ENCODE data around the gene AFF4. TPM values are rescaled to one million over a fixed set of nuclear protein-coding genes. Genes with fewer than 3 reads are reported as not detected.

The AFF4 gene
- total RNA-seq, 4 donors from 2014 or later, result 55.0 to 87.6 (median 75.3) TPM

DNA sequence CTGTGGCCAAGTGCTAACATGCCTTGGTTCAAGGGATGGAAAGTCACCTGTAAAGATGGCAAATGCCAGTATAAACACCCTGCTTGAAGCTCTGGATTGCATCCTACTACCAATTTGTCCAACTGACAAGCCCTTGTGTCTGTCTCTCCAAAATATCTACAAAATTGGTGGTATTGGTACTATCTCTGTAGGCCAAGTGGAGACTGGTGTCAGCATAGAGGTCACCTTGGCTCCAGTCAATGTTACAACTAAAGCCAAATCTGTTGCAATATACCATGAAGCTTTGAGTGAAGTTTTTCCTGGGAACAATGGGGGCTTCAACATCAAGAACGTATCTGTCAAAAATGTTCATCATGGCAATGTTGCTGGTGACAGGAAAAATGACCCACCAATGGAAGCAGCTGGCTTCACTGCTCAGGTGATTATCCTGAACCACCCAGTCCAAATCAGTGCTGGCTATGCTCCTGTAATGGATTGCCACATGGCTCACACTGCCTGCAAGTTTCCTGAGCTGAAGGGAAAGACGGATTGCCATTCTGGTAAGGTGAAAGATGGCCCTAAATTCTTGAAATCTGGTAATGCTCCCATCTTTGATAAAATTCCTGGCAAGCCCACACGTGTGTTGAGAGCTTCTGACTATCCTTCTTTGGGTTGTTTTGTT, 19.9 kb downstream of the AFF4 start:
- H3K4me1 ChIP-seq, result peaks cover 0 to 69% (median 0%) of the 10 kb centered on the region in 3 donors
- WGBS, 2 donors (ENCODE audit: low coverage in 1 of 2), result 50 to 67% methylated on average over 1 of the region's 3 CpGs
- TF ChIP-seq POLR2A (IDR thresholded peaks at IDR 0.05) (no peak), EP300 (IDR thresholded peaks at IDR 0.05) (no peak), POLR2AphosphoS5 (IDR thresholded peaks at IDR 0.05) (no peak)
- TF ChIP-seq, protein P1, sequence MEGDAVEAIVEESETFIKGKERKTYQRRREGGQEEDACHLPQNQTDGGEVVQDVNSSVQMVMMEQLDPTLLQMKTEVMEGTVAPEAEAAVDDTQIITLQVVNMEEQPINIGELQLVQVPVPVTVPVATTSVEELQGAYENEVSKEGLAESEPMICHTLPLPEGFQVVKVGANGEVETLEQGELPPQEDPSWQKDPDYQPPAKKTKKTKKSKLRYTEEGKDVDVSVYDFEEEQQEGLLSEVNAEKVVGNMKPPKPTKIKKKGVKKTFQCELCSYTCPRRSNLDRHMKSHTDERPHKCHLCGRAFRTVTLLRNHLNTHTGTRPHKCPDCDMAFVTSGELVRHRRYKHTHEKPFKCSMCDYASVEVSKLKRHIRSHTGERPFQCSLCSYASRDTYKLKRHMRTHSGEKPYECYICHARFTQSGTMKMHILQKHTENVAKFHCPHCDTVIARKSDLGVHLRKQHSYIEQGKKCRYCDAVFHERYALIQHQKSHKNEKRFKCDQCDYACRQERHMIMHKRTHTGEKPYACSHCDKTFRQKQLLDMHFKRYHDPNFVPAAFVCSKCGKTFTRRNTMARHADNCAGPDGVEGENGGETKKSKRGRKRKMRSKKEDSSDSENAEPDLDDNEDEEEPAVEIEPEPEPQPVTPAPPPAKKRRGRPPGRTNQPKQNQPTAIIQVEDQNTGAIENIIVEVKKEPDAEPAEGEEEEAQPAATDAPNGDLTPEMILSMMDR (IDR thresholded peaks at IDR 0.05), result no peak

DNA sequence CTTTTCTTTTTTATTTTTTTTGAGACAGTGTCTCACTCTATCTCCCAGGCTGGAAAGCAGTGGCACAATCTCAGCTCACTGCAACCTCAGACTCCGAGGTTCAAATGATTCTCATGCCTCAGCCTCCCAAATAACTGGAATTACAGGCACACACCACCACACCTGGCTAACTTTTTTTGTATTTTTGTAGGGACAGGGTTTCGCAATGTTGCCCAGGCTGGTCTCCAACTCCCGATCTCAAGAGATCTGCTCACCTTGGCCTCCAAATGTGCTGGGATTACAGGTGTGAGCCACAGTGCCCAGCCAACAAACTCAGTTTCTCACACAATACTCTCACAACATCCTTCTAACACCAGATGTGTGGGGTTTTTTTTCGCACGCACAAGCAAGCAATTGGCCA, 22.1 kb downstream of the AFF4 start:
- WGBS, 2 donors (ENCODE audit: low coverage in 1 of 2), result 94 to 100% methylated on average over 3 of the region's 5 CpGs
- H3K4me1 ChIP-seq, result peaks cover 0 to 72% (median 0%) of the 10 kb centered on the region in 3 donors
- TF ChIP-seq EP300 (IDR thresholded peaks at IDR 0.05) (no peak), POLR2A (IDR thresholded peaks at IDR 0.05) (no peak), POLR2AphosphoS5 (IDR thresholded peaks at IDR 0.05) (no peak)
- TF ChIP-seq, protein P1 (IDR thresholded peaks at IDR 0.05), result no peak
- H3K27me3 ChIP-seq, result no peaks in the 10 kb centered on the region
- no peaks in the 10 kb centered on the region for H3K9me3 ChIP-seq
- H3K36me3 ChIP-seq, result peaks cover 0 to 11% of the 10 kb centered on the region in 2 donors
- H3K27ac ChIP-seq, result no peak overlapping the region
- H3K4me3 ChIP-seq, result no peak overlapping the region
- ATAC-seq, result no peak

More for the DNA sequence above, 19.9 kb downstream of the AFF4 start:
- Histone ChIP-seq H3K4me3 (no peak overlapping the region), H3K27me3 (no peaks in the 10 kb centered on the region), H3K27ac (no peak overlapping the region), H3K36me3 (peaks cover 0 to 5% of the 10 kb centered on the region in 2 donors), H3K9me3 (no peaks in the 10 kb centered on the region)
- no peak for ATAC-seq

DNA sequence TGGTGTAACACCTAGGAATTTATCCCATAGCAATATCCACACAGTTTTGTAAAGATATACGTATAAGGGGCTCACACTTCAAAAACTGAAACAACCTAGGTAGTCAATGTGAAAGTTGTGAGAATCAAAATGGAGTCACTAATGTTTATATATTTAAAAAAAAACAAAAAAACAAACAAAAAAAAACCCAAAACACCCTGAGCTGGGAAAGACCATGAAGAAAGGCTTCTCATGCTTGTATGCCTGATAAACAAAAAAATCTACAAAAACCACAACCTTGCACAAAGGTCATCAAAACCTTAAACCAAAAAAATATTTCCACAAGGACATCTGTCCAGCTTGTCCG, 35.4 kb downstream of the AFF4 start:
- H3K36me3 ChIP-seq, result peaks cover 0 to 79% of the 10 kb centered on the region in 2 donors
- no peak for ATAC-seq
- H3K4me3 ChIP-seq, result no peak overlapping the region
- H3K9me3 ChIP-seq, result no peaks in the 10 kb centered on the region
- no peak overlapping the region for H3K27ac ChIP-seq
- H3K27me3 ChIP-seq, result no peaks in the 10 kb centered on the region
- TF ChIP-seq POLR2AphosphoS5 (IDR thresholded peaks at IDR 0.05) (no peak), POLR2A (IDR thresholded peaks at IDR 0.05) (no peak), EP300 (IDR thresholded peaks at IDR 0.05) (no peak)
- TF ChIP-seq, protein P1 (IDR thresholded peaks at IDR 0.05), result no peak
- 83% methylated on average over 2 of the region's 2 CpGs for WGBS, 2 donors (ENCODE audit: low coverage in 1 of 2)
- peaks cover 0 to 9% (median 0%) of the 10 kb centered on the region in 3 donors for H3K4me1 ChIP-seq

DNA sequence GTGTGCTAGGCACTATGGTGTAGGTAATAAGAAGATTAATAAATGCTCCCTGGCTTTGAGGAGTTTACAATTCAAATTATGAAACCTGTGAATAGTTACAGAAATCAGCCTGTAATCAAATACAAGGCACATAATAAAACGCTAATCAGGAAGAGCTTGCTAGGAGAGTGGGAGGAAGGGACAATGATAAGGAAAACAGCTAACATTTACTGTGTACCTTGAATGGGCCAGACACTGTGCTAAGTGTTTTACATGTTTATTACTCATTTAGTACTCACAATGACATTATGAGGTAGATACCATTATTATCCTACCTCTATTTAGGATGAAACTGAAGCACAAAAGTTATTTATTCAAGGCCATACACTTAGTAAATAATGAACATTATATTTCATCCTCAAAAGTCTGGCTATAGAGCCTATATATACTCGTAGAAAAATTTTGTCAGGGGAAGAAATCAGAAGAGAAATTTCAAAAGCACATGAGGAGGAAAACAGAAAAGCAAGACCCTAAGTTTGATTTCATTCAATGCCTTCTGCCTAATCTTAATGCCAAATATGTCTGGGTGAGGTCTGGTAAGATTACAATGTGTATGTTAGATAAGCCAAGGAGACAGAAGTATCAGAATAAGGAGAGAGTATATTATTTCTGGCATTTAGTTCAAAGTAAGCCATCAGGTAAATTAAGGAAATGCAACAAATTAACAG, 35.9 kb downstream of the AFF4 start:
- WGBS, 2 donors (ENCODE audit: low coverage in 1 of 2), result 64 to 69% methylated on average over 2 of the region's 2 CpGs
- no peak for ATAC-seq
- Histone ChIP-seq H3K9me3 (no peaks in the 10 kb centered on the region), H3K27ac (no peak overlapping the region), H3K36me3 (peaks cover 0 to 79% of the 10 kb centered on the region in 2 donors), H3K27me3 (no peaks in the 10 kb centered on the region), H3K4me1 (peaks cover 0 to 9% (median 0%) of the 10 kb centered on the region in 3 donors), H3K4me3 (no peak overlapping the region)
- no peak for TF ChIP-seq POLR2A (IDR thresholded peaks at IDR 0.05)
- TF ChIP-seq, protein P1 (IDR thresholded peaks at IDR 0.05), result no peak
- no peak for TF ChIP-seq EP300 (IDR thresholded peaks at IDR 0.05)
- no peak for TF ChIP-seq POLR2AphosphoS5 (IDR thresholded peaks at IDR 0.05)

All from gastroesophageal sphincter (tissue), 4 donors.